Prostate gland (tissue), 2 donors: Measurements from ENCODE around the gene SLC4A11. TPM values are rescaled to one million over a fixed set of nuclear protein-coding genes. Genes with fewer than 3 reads are reported as not detected.

Experiments used
- DNase-seq: peaks from one replicate; pipeline ENCODE4 v3.0.0-alpha.2; 2019; ENCODE audit warnings: low spot score
- H3K27ac ChIP-seq, 2 donors: fragments of 200-600 bp; sonication (generic); 2 replicates each; pipeline ENCODE4 v1.5.1; 2017 to 2019
- H3K27me3 ChIP-seq: fragments of 200-600 bp; sonication (generic); replicated peaks from 2 replicates; pipeline ENCODE4 v1.5.1; 2019; ENCODE audit not compliant: insufficient read depth
- H3K36me3 ChIP-seq, 2 donors: fragments of 200-600 bp; sonication (generic); 1 replicate in 1 of 2; 2 replicates in 1 of 2; pipeline versions ENCODE4 v1.5.1 to v1.8.1; 2017 to 2019
- H3K4me1 ChIP-seq: fragments of 200-600 bp; sonication (generic); replicated peaks from 2 replicates; pipeline ENCODE4 v1.5.1; 2019
- H3K4me3 ChIP-seq, 2 donors: fragments of 200-600 bp; sonication (generic); 2 replicates each; pipeline ENCODE4 v1.5.1; 2017 to 2019
- H3K9me3 ChIP-seq: fragments of 200-600 bp; sonication (generic); 2 replicates; pipeline ENCODE4 v1.5.1; 2017
- CTCF ChIP-seq, 4 experiments: fragments of 200-600 bp in 2 of 4; fragments of 450-650 bp in 2 of 4; sonication (generic) in 2 of 4; IDR thresholded peaks; 1 replicate in 3 of 4; 2 replicates in 1 of 4; pipeline ENCODE4 v1.5.1; 2016 to 2019; ENCODE audit warnings: antibody characterized with exemption in 4 of 4, mild to moderate bottlenecking in 2 of 4, moderate library complexity in 2 of 4
- POLR2A ChIP-seq: fragments of 450-650 bp; IDR thresholded peaks from one replicate; pipeline ENCODE4 v1.6.1; 2016; ENCODE audit warnings: antibody characterized with exemption, mild to moderate bottlenecking
- POLR2AphosphoS5 ChIP-seq: sonication (generic); formaldehyde crosslinking; IDR thresholded peaks from one replicate; pipeline ENCODE4 v1.6.1; 2017; ENCODE audit warnings: antibody characterized with exemption
- WGBS: methylation state at CpG from one replicate; pipeline ENCODE4 v1.1.5; 2018; 5-methylcytosine and 5-hydroxymethylcytosine counted together
- intact Hi-C: fragments of 100-400 bp; cut with DNase I; formaldehyde crosslinking; loops from one replicate; pipeline ENCODE4 v1.14.2; 2022
- total RNA-seq, 2 donors: library from RNA; depleted of rRNA; stranded (reverse); fragments of >200 nt; gene quantifications; one replicate each; pipeline ENCODE4 v1.1.0, GENCODE V29; 2016

SLC4A11 gene
- total RNA-seq, 2 donors from 2014 or later = 9.2 to 12.7 TPM

GRCh38 chr20:3242172-3242692, 3.2 kb upstream of the SLC4A11 start:
- TF ChIP-seq CTCF (IDR thresholded peaks at IDR 0.05) = no peak
- no peak for TF ChIP-seq POLR2AphosphoS5
- TF ChIP-seq POLR2A = no peak
- Histone ChIP-seq H3K4me1 (peaks cover 5% of the 10 kb centered on the region), H3K9me3 (no peaks in the 10 kb centered on the region), H3K4me3 (no peak overlapping the region), H3K36me3 (no peaks in the 10 kb centered on the region), H3K27ac (no peak overlapping the region), H3K27me3 (no peaks in the 10 kb centered on the region)
- intact Hi-C loops = no loop called here
- 76% methylated on average over 6 of the region's 6 CpGs for WGBS
- DNase-seq = no peak

GRCh38 chr20:3240776-3241363, 1.9 kb upstream of the SLC4A11 start:
- no peaks in the 10 kb centered on the region for H3K9me3 ChIP-seq
- no peaks in the 10 kb centered on the region for H3K36me3 ChIP-seq
- H3K27me3 ChIP-seq = no peaks in the 10 kb centered on the region
- H3K27ac ChIP-seq = no peak overlapping the region
- DNase-seq = no peak
- H3K4me3 ChIP-seq = no peak overlapping the region
- WGBS = 85% methylated on average over 15 of the region's 15 CpGs
- intact Hi-C loops = no loop called here
- H3K4me1 ChIP-seq = peaks cover 5% of the 10 kb centered on the region
- no peak for TF ChIP-seq CTCF (IDR thresholded peaks at IDR 0.05)
- no peak for TF ChIP-seq POLR2AphosphoS5
- TF ChIP-seq POLR2A = no peak

- DNase-seq = no peak
- TF ChIP-seq CTCF (IDR thresholded peaks at IDR 0.05) = no peak
- TF ChIP-seq POLR2A = no peak
- no peak for TF ChIP-seq POLR2AphosphoS5
- H3K36me3 ChIP-seq = no peaks in the 10 kb centered on the region
- no peaks in the 10 kb centered on the region for H3K27me3 ChIP-seq
- intact Hi-C loops = no loop called here
- peak overlapping the region; percentile 20 to 46 for H3K27ac ChIP-seq
- H3K4me3 ChIP-seq = peak overlapping the region; percentile 73 to 75
- peaks cover 5% of the 10 kb centered on the region for H3K4me1 ChIP-seq
- WGBS = 16% methylated on average over 50 of the region's 54 CpGs
- H3K9me3 ChIP-seq = no peaks in the 10 kb centered on the region
Measured at GRCh38 chr20:3239867-3240775, 1.1 kb upstream of the SLC4A11 start.

GRCh38 chr20:3238616-3239025, 369 bp downstream of the SLC4A11 start:
- TF ChIP-seq POLR2AphosphoS5 (no peak), POLR2A (no peak), CTCF (IDR thresholded peaks at IDR 0.05) (no peak)
- Histone ChIP-seq H3K4me3 (peak overlapping the region; percentile 73 to 75), H3K27me3 (no peaks in the 10 kb centered on the region), H3K4me1 (peaks cover 5% of the 10 kb centered on the region), H3K27ac (peak overlapping the region in 1 of 2 donors; percentile 46), H3K9me3 (no peaks in the 10 kb centered on the region), H3K36me3 (no peaks in the 10 kb centered on the region)
- intact Hi-C loops = no loop called here
- peak; percentile 36 for DNase-seq
- WGBS = 2% methylated on average over 11 of the region's 48 CpGs
